ENCODE data around the gene CDH8.

DNA sequence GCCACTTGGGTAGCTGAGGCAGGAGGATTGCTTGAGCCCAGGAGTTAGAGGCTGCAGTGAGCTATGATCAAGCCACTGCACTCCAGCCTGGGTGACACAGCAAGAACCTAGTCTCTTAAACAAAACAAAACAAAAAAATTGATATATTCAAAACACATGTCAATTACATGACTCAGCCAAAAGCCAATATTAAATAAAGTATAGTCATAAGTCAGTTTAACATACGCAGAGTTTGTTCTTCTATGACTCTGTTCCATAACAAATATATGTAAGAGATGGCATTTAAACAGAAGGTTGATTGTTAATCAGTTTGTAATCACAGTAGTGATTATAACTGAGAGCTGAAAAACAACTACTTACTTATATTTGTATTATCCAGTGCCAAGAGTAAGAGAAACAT is 106.5 kb downstream of the CDH8 start:
- TF ChIP-seq, protein P1, sequence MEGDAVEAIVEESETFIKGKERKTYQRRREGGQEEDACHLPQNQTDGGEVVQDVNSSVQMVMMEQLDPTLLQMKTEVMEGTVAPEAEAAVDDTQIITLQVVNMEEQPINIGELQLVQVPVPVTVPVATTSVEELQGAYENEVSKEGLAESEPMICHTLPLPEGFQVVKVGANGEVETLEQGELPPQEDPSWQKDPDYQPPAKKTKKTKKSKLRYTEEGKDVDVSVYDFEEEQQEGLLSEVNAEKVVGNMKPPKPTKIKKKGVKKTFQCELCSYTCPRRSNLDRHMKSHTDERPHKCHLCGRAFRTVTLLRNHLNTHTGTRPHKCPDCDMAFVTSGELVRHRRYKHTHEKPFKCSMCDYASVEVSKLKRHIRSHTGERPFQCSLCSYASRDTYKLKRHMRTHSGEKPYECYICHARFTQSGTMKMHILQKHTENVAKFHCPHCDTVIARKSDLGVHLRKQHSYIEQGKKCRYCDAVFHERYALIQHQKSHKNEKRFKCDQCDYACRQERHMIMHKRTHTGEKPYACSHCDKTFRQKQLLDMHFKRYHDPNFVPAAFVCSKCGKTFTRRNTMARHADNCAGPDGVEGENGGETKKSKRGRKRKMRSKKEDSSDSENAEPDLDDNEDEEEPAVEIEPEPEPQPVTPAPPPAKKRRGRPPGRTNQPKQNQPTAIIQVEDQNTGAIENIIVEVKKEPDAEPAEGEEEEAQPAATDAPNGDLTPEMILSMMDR (IDR thresholded peaks at IDR 0.05; ENCODE audit: low read length), result no peak
- TF ChIP-seq EZH2phosphoT487 (IDR thresholded peaks at IDR 0.05; ENCODE audit: low read length), result no peak
